Measurements from ENCODE around the gene TNRC18. TPM values are rescaled to one million over a fixed set of nuclear protein-coding genes. Genes with fewer than 3 reads are reported as not detected.

TNRC18 gene
- total RNA-seq, 4 donors from 2014 or later: 79.9 to 160 (median 91.3) TPM

GRCh38 chr7:5424749-5425506 lies 1.3 kb upstream of the TNRC18 start:
- DNase-seq (ENCODE audit: low spot score in 2 of 2): peak; percentile 45 to 92
- 0 to 1% methylated on average over 42 to 43 of the region's 44 CpGs for WGBS, 2 donors
- no peak for TF ChIP-seq CTCF (IDR thresholded peaks at IDR 0.05)
- TF ChIP-seq POLR2A (IDR thresholded peaks at IDR 0.05): no peak
- intact Hi-C loops (cut with DNase I; ENCODE audit: low total_unique reads): no loop called here
- peak overlapping the region; percentile 88 for H3K4me3 ChIP-seq (ENCODE audit: low read depth, poor library complexity, severe bottlenecking)

GRCh38 chr7:5423976-5424748 lies 528 bp upstream of the TNRC18 start:
- 0 to 1% methylated on average over 54 to 57 of the region's 57 CpGs for WGBS, 2 donors
- intact Hi-C loops (cut with DNase I; ENCODE audit: low total_unique reads): no loop called here
- TF ChIP-seq CTCF (IDR thresholded peaks at IDR 0.05) (no peak), POLR2A (IDR thresholded peaks at IDR 0.05) (peak in 1 of 2 donors; percentile 8)
- DNase-seq (ENCODE audit: low spot score in 2 of 2): peak; percentile 97 to 98
- peak overlapping the region; percentile 88 for H3K4me3 ChIP-seq (ENCODE audit: low read depth, poor library complexity, severe bottlenecking)

DNA sequence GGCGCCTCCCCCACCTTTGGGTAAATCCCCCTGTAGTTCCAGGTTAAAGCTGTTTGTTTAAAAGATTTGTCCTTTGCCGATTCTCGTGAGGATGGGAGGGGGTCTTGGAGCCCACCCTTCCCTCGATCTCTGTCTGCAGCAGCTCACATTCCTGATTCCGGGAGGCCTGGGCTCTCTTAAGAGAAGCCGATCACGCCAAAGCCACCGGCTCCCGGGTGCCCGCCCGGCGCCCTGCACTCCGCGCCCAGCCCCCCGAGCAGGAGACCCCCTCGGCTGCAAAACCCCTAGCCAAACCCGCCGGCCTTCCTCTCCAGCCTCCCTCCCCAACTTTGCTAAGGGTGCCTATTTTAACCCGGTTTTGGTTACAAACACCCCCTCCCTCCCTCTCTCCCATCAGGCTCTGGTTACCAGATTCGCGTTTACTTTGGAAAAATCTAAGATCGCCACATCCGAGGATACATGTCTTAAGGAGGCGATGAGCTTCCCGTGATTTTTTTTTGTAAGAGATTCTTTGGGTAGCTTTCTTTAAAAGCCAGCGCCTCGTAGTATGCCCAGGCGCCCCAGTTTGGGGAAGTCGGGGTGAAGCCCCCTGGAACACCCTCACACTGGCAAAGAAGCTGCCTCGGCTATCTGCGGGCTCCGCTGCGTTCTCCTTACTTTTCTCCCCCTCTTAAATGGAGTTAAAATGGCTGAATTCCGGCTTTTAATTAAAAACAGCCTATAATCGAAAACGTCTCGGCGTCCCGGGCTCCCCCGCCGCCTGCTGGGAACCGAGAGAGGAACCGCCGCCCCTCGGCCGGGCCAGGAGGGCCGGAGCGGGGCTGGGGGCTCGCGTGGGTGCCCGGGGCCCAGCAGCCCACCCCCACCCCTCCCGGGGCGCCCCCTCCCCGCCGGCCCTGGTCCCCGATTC lies 983 bp downstream of the TNRC18 start:
- no peak for DNase-seq (ENCODE audit: low spot score in 2 of 2)
- peak overlapping the region; percentile 76 for H3K4me3 ChIP-seq (ENCODE audit: low read depth, poor library complexity, severe bottlenecking)
- intact Hi-C loops (cut with DNase I; ENCODE audit: low total_unique reads): no loop called here
- TF ChIP-seq POLR2A (IDR thresholded peaks at IDR 0.05) (no peak), CTCF (IDR thresholded peaks at IDR 0.05) (no peak)
- WGBS, 2 donors: 0 to 1% methylated on average over 43 to 56 of the region's 56 CpGs

DNA sequence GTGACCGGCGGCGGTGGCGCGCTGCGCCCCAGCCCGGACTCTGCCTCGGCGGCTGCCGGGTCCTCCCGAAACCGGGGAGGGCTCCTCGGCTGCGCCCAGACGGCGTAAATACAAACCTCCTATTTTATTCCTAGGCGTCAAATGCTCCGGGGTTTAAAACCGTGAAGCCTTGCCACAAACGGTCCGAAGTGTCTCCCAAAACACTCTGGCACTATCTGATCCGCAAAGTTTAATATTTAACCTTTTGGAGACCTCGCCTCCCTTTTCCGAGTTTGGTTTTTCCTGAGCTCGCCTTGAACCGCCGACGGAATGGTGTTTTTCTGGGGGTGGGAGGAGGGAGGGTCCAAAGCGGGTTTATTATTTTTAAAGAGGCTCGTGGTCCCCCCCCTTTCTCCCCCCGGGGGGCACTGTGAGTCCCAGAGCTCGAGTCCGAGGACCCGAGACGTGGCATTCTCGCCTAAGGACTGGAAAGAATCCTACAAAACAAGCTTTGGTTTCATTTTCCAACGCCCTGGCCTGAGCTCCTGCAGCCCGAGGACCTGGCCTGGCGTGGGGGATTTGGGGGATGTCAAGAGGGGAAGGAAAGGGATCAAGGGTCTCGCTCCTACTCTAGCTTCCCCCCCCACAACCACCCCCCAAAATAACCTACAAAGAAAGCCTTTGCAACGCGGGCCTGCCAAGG lies 1.8 kb downstream of the TNRC18 start:
- peak; percentile 54 to 92 for DNase-seq (ENCODE audit: low spot score in 2 of 2)
- 0 to 1% methylated on average over 42 of the region's 42 CpGs for WGBS, 2 donors
- intact Hi-C loops (cut with DNase I; ENCODE audit: low total_unique reads): no loop called here

More for the DNA sequence above, 1.8 kb downstream of the TNRC18 start:
- peak overlapping the region; percentile 76 for H3K4me3 ChIP-seq (ENCODE audit: low read depth, poor library complexity, severe bottlenecking)
- TF ChIP-seq CTCF (IDR thresholded peaks at IDR 0.05) (no peak), POLR2A (IDR thresholded peaks at IDR 0.05) (no peak)

Data from lower leg skin (tissue), 4 donors.